CD4-positive, alpha-beta memory T cell (primary cell): Measurements from ENCODE around the gene PLXND1. TPM values are rescaled to one million over a fixed set of nuclear protein-coding genes. Genes with fewer than 3 reads are reported as not detected.
A peak's percentile ranks its signal among the peaks of the same experiment; 100 is the strongest.

ENCODE experiments used
- CTCF ChIA-PET: fragments of 350-600 bp; sonication (Branson Sonifier 250); formaldehyde crosslinking; loops from one replicate; lab custom pipeline; 2021; ENCODE audit warnings: inconsistent platforms; ENCODE audit not compliant: partially characterized antibody; lab: Charles Lee
- POLR2A ChIA-PET: fragments of 350-600 bp; sonication (Branson Sonifier 250); formaldehyde crosslinking; loops from one replicate; lab custom pipeline; 2021; ENCODE audit not compliant: partially characterized antibody; lab: Charles Lee
- DNase-seq, 5 donors: peaks; one replicate each; pipeline versions ENCODE4 v3.0.0 to v3.0.0-alpha.2; 2020 to 2022; ENCODE audit warnings: mixed read lengths in 1 of 5
- H3K27ac ChIP-seq: one replicate; pipeline ENCODE4 v1.7.0; 2013; ENCODE audit warnings: low read depth, low read length
- H3K27me3 ChIP-seq: 2 replicates; pipeline ENCODE4 v1.7.0; 2013; ENCODE audit warnings: mild to moderate bottlenecking, low read length, moderate library complexity; ENCODE audit not compliant: insufficient read depth
- H3K36me3 ChIP-seq: 2 replicates; pipeline ENCODE4 v1.7.0; 2013; ENCODE audit warnings: mild to moderate bottlenecking, low read length, moderate library complexity; ENCODE audit not compliant: insufficient read depth
- H3K4me1 ChIP-seq: 2 replicates; pipeline ENCODE4 v1.7.0; 2013; ENCODE audit warnings: mild to moderate bottlenecking, low read length, moderate library complexity; ENCODE audit not compliant: insufficient read depth
- H3K4me3 ChIP-seq, 2 donors: one replicate each; pipeline ENCODE4 v1.7.0; 2013; ENCODE audit warnings: low read length in 2 of 2, mild to moderate bottlenecking in 1 of 2
- H3K9me3 ChIP-seq, 2 donors: one replicate each; pipeline ENCODE4 v1.7.0; 2013; ENCODE audit warnings: low read length in 2 of 2, control low read depth in 1 of 2; ENCODE audit not compliant: control insufficient read depth in 1 of 2
- H3K27ac Mint-ChIP-seq, 7 donors: one replicate each; pipeline ENCODE4 v1.8.0; 2020 to 2021; ENCODE audit warnings: mixed read lengths in 7 of 7, mild to moderate bottlenecking in 6 of 7, inconsistent platforms in 3 of 7, moderate library complexity in 3 of 7
- H3K27me3 Mint-ChIP-seq, 2 donors: one replicate each; pipeline ENCODE4 v1.8.0; 2020 to 2021; ENCODE audit warnings: mixed read lengths in 2 of 2
- H3K36me3 Mint-ChIP-seq, 2 donors: one replicate each; pipeline ENCODE4 v1.8.0; 2020 to 2021; ENCODE audit warnings: mixed read lengths in 2 of 2, inconsistent platforms in 1 of 2, mild to moderate bottlenecking in 1 of 2
- H3K4me1 Mint-ChIP-seq, 4 donors: one replicate each; pipeline ENCODE4 v1.8.0; 2020 to 2021; ENCODE audit warnings: mixed read lengths in 4 of 4, mild to moderate bottlenecking in 1 of 4
- H3K4me3 Mint-ChIP-seq, 8 donors: one replicate each; pipeline ENCODE4 v1.8.0; 2020 to 2021; ENCODE audit warnings: mixed read lengths in 8 of 8, mild to moderate bottlenecking in 7 of 8, moderate library complexity in 6 of 8, inconsistent platforms in 3 of 8
- H3K9me3 Mint-ChIP-seq, 8 donors: one replicate each; pipeline ENCODE4 v1.8.0; 2020 to 2021; ENCODE audit warnings: mixed read lengths in 8 of 8, mild to moderate bottlenecking in 5 of 8, inconsistent platforms in 3 of 8, moderate library complexity in 1 of 8
- intact Hi-C: fragments of 100-400 bp; cut with micrococcal nuclease; formaldehyde crosslinking; loops from one replicate; pipeline ENCODE4 v1.15.1; 2023
- polyA plus RNA-seq, 2 donors: library from polyadenylated mRNA; unstranded; fragments of 300-500 nt; fragmentation: Illumina TruSeq; gene quantifications; one replicate each; pipeline ENCODE4 v1.2.3, GENCODE V29; 2021
- total RNA-seq, 2 experiments: library from RNA; stranded (reverse); gene quantifications; one replicate each; pipeline ENCODE4 v1.2.3, GENCODE V29; 2021

The PLXND1 gene
- total and polyA plus RNA-seq, 4 experiments from 2014 or later, result 0.03 to 72.5 (median 40.1) TPM

DNA sequence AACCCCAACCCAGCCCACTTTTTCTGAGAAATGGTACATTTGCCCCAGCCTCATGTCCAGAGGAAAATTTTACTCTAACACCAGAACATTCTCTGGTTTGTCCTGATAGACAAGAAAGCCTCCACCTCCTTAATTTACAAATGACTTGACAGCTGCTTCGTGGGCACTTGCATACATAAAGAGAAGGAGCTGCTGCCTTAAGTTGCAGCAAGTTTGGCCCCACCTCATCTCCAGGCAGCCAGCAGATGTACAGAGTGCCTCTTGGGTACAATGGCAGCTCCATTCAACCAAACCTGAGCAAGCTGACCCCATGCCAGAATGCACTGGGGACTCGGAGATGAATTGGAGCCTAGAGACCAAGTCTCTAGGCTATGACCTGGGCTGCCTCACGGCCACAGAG is 69.7 kb downstream of the PLXND1 start:
- H3K27me3 ChIP-seq, result no peaks in the 10 kb centered on the region
- peaks cover 0 to 3% (median 0%) of the 10 kb centered on the region in 4 donors for H3K4me1 Mint-ChIP-seq
- no peak overlapping the region for H3K27ac ChIP-seq
- no peaks in the 10 kb centered on the region for H3K36me3 ChIP-seq
- no peaks in the 10 kb centered on the region for H3K27me3 Mint-ChIP-seq
- POLR2A ChIA-PET, result no interaction called here
- H3K9me3 ChIP-seq, result no peaks in the 10 kb centered on the region
- no peaks in the 10 kb centered on the region for H3K4me1 ChIP-seq
- H3K4me3 ChIP-seq, result no peak overlapping the region
- no peak for DNase-seq
- intact Hi-C loops, result no loop called here
- CTCF ChIA-PET, result no interaction called here
- peak overlapping the region in 1 of 7 donors; percentile 29 for H3K27ac Mint-ChIP-seq
- H3K9me3 Mint-ChIP-seq, result peaks cover 0 to 2% (median 0%) of the 10 kb centered on the region in 8 donors
- H3K36me3 Mint-ChIP-seq, result no peaks in the 10 kb centered on the region
- no peak overlapping the region for H3K4me3 Mint-ChIP-seq

DNA sequence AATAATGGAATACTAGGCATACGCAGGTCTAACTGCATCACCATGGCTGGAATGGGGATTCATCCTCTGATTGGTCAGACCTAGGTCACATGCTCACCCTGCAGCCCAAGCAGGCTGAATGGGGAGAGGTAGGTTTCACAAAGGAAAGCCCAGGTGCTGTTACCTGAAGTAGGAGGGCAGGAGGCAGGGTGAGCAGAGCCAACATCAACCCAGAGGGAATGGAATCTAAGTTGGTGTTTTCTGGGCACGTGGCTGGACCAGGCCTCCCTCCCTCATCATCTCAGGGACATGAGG is 70.2 kb downstream of the PLXND1 start:
- Mint-ChIP-seq H3K36me3 (no peaks in the 10 kb centered on the region), H3K4me3 (no peak overlapping the region), H3K27me3 (no peaks in the 10 kb centered on the region), H3K9me3 (peaks cover 0 to 2% (median 0%) of the 10 kb centered on the region in 8 donors), H3K4me1 (peaks cover 0 to 3% (median 0%) of the 10 kb centered on the region in 4 donors), H3K27ac (peak overlapping the region in 1 of 7 donors; percentile 35)
- ChIA-PET CTCF (no interaction called here), POLR2A (no interaction called here)
- intact Hi-C loops, result no loop called here
- Histone ChIP-seq H3K9me3 (no peaks in the 10 kb centered on the region), H3K4me1 (no peaks in the 10 kb centered on the region), H3K4me3 (no peak overlapping the region), H3K36me3 (no peaks in the 10 kb centered on the region), H3K27me3 (no peaks in the 10 kb centered on the region), H3K27ac (no peak overlapping the region)
- no peak for DNase-seq

DNA sequence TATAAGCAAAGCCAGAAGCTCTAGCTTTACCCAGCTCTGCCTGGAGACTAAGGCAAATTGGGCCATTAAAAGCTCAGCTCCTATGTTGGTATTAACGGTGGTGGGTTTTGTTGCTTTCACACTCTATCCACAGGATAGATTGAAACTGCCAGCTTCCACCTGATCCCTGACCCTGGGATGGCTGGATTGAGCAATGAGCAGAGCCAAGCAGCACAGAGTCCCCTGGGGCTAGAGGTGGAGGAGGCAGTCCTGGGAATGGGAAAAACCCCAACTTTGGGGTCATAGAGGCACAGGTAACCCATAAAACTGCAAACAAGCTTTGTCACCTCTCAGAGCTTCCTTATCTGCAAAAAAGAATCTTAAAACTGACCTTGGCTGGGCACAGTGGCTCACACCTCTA is 71.4 kb downstream of the PLXND1 start:
- H3K27ac ChIP-seq, result no peak overlapping the region
- no peak overlapping the region for H3K4me3 ChIP-seq
- Mint-ChIP-seq H3K9me3 (peaks cover 0 to 2% (median 0%) of the 10 kb centered on the region in 8 donors), H3K27me3 (no peaks in the 10 kb centered on the region), H3K36me3 (no peaks in the 10 kb centered on the region), H3K4me1 (peaks cover 0 to 3% (median 0%) of the 10 kb centered on the region in 4 donors), H3K27ac (no peak overlapping the region), H3K4me3 (no peak overlapping the region)
- ChIA-PET POLR2A (no interaction called here), CTCF (no interaction called here)
- H3K4me1 ChIP-seq, result no peaks in the 10 kb centered on the region
- no peaks in the 10 kb centered on the region for H3K9me3 ChIP-seq
- H3K36me3 ChIP-seq, result no peaks in the 10 kb centered on the region
- intact Hi-C loops, result no loop called here
- no peak for DNase-seq
- no peaks in the 10 kb centered on the region for H3K27me3 ChIP-seq

DNA sequence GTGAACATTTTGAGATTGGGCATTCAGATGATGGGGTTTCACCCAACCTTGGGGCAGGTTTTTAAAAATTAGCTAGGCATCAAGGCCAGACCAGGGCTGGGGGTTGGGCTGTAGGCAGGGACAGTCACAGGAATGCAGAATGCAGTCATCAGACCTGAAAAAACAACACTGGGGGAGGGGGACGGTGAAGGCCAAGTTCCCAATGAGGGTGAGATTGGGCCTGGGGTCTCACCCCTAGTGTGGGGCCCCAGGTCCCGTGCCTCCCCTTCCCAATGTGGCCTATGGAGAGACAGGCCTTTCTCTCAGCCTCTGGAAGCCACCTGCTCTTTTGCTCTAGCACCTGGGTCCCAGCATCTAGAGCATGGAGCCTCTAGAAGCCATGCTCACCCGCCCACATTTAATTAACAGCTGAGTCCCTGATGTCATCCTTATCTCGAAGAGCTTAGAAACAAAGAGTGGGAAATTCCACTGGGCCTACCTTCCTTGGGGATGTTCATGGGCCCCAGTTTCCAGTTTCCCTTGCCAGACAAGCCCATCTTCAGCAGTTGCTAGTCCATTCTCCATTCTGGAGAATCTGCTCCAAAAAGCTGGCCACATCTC is 71.9 kb downstream of the PLXND1 start:
- Histone ChIP-seq H3K27ac (no peak overlapping the region), H3K27me3 (no peaks in the 10 kb centered on the region), H3K9me3 (no peaks in the 10 kb centered on the region), H3K36me3 (no peaks in the 10 kb centered on the region), H3K4me3 (no peak overlapping the region), H3K4me1 (no peaks in the 10 kb centered on the region)
- Mint-ChIP-seq H3K27me3 (no peaks in the 10 kb centered on the region), H3K4me1 (peaks cover 0 to 3% (median 0%) of the 10 kb centered on the region in 4 donors), H3K4me3 (no peak overlapping the region), H3K9me3 (peaks cover 0 to 2% (median 0%) of the 10 kb centered on the region in 8 donors), H3K27ac (peak overlapping the region in 3 of 7 donors; percentile 29 to 54 (median 37)), H3K36me3 (no peaks in the 10 kb centered on the region)
- POLR2A ChIA-PET, result no interaction called here
- CTCF ChIA-PET, result interaction anchor here (0.6 kb wide), 1 partner anchor 44 kb away, joined by 3 read pairs; no protein-coding TSS in a partner anchor
- DNase-seq, result no peak
- intact Hi-C loops, result no loop called here

DNA sequence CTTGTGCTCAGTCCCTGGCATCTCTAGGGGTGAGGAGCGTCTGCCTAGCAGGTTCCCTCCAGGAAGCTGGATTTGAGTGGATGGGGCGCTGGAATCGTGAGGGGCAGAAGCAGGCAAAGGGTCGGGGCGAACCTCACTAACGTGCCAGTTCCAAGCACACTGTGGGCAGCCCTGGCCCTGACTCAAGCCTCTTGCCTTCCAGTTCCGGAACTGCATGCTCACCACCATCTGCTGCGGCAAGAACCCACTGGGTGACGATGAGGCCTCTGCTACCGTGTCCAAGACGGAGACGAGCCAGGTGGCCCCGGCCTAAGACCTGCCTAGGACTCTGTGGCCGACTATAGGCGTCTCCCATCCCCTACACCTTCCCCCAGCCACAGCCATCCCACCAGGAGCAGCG is 73.1 kb downstream of the PLXND1 start:
- no peaks in the 10 kb centered on the region for H3K4me1 ChIP-seq
- intact Hi-C loops, result no loop called here
- Mint-ChIP-seq H3K27me3 (no peaks in the 10 kb centered on the region), H3K4me3 (no peak overlapping the region), H3K36me3 (no peaks in the 10 kb centered on the region), H3K27ac (no peak overlapping the region), H3K4me1 (peaks cover 0 to 3% (median 0%) of the 10 kb centered on the region in 4 donors), H3K9me3 (peaks cover 0 to 2% (median 0%) of the 10 kb centered on the region in 8 donors)
- no peak overlapping the region for H3K27ac ChIP-seq
- no peak for DNase-seq
- H3K9me3 ChIP-seq, result no peaks in the 10 kb centered on the region
- POLR2A ChIA-PET, result no interaction called here
- no peak overlapping the region for H3K4me3 ChIP-seq
- no peaks in the 10 kb centered on the region for H3K27me3 ChIP-seq
- CTCF ChIA-PET, result interaction anchor here (0.9 kb wide), 1 partner anchor 41 kb away, joined by 3 read pairs; no protein-coding TSS in a partner anchor
- H3K36me3 ChIP-seq, result no peaks in the 10 kb centered on the region

DNA sequence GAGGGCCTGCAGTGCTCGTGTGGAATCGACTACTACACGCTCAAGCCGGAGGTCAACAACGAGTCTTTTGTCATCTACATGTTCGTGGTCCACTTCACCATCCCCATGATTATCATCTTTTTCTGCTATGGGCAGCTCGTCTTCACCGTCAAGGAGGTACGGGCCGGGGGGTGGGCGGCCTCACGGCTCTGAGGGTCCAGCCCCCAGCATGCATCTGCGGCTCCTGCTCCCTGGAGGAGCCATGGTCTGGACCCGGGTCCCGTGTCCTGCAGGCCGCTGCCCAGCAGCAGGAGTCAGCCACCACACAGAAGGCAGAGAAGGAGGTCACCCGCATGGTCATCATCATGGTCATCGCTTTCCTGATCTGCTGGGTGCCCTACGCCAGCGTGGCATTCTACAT is 74.2 kb downstream of the PLXND1 start:
- peaks cover 0 to 3% (median 0%) of the 10 kb centered on the region in 4 donors for H3K4me1 Mint-ChIP-seq
- Histone ChIP-seq H3K4me3 (no peak overlapping the region), H3K27ac (no peak overlapping the region), H3K27me3 (no peaks in the 10 kb centered on the region), H3K9me3 (no peaks in the 10 kb centered on the region), H3K36me3 (no peaks in the 10 kb centered on the region), H3K4me1 (no peaks in the 10 kb centered on the region)
- no peaks in the 10 kb centered on the region for H3K36me3 Mint-ChIP-seq
- H3K27me3 Mint-ChIP-seq, result no peaks in the 10 kb centered on the region
- H3K9me3 Mint-ChIP-seq, result peaks cover 0 to 2% (median 0%) of the 10 kb centered on the region in 8 donors
- ChIA-PET POLR2A (no interaction called here), CTCF (interaction anchor here (0.9 kb wide), 1 partner anchor 40 kb away, joined by 3 read pairs; no protein-coding TSS in a partner anchor)
- H3K27ac Mint-ChIP-seq, result no peak overlapping the region
- no peak overlapping the region for H3K4me3 Mint-ChIP-seq
- DNase-seq, result no peak
- intact Hi-C loops, result no loop called here

DNA sequence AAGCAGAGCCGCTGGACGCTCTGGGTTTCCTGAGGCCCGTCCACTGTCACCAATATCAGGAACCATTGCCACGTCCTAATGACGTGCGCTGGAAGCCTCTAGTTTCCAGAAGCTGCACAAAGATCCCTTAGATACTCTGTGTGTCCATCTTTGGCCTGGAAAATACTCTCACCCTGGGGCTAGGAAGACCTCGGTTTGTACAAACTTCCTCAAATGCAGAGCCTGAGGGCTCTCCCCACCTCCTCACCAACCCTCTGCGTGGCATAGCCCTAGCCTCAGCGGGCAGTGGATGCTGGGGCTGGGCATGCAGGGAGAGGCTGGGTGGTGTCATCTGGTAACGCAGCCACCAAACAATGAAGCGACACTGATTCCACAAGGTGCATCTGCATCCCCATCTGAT is 74.8 kb downstream of the PLXND1 start:
- no peaks in the 10 kb centered on the region for H3K4me1 ChIP-seq
- peak overlapping the region in 2 of 7 donors; percentile 16 to 78 for H3K27ac Mint-ChIP-seq

More for the DNA sequence above, 74.8 kb downstream of the PLXND1 start:
- H3K27ac ChIP-seq, result no peak overlapping the region
- no peak overlapping the region for H3K4me3 ChIP-seq
- H3K4me1 Mint-ChIP-seq, result peaks cover 0 to 3% (median 0%) of the 10 kb centered on the region in 4 donors
- DNase-seq, result no peak
- H3K27me3 ChIP-seq, result no peaks in the 10 kb centered on the region
- no peak overlapping the region for H3K4me3 Mint-ChIP-seq
- H3K9me3 Mint-ChIP-seq, result peaks cover 0 to 2% (median 0%) of the 10 kb centered on the region in 8 donors
- H3K36me3 ChIP-seq, result no peaks in the 10 kb centered on the region
- no peaks in the 10 kb centered on the region for H3K36me3 Mint-ChIP-seq
- intact Hi-C loops, result loop anchor here (1.0 kb wide), 1 partner anchor 36 kb away; no protein-coding TSS in a partner anchor
- ChIA-PET CTCF (no interaction called here), POLR2A (no interaction called here)
- no peaks in the 10 kb centered on the region for H3K9me3 ChIP-seq
- no peaks in the 10 kb centered on the region for H3K27me3 Mint-ChIP-seq
